ENCODE data around the gene LIF.
"Not testable (repeated sequence)": the region's sequence is repeated elsewhere in the genome, so short reads cannot be mapped to it uniquely, and the experiment has no call there.

The LIF gene

GRCh38 chr22:30241576-30242371 lies 4.8 kb downstream of the LIF start:
- DNase-seq (ENCODE audit: low read depth): no peak

GRCh38 chr22:30240541-30241417 lies 5.8 kb downstream of the LIF start:
- DNase-seq (ENCODE audit: low read depth): no peak

GRCh38 chr22:30239488-30240405 lies 6.8 kb downstream of the LIF start:
- DNase-seq (ENCODE audit: low read depth): no peak

DNA sequence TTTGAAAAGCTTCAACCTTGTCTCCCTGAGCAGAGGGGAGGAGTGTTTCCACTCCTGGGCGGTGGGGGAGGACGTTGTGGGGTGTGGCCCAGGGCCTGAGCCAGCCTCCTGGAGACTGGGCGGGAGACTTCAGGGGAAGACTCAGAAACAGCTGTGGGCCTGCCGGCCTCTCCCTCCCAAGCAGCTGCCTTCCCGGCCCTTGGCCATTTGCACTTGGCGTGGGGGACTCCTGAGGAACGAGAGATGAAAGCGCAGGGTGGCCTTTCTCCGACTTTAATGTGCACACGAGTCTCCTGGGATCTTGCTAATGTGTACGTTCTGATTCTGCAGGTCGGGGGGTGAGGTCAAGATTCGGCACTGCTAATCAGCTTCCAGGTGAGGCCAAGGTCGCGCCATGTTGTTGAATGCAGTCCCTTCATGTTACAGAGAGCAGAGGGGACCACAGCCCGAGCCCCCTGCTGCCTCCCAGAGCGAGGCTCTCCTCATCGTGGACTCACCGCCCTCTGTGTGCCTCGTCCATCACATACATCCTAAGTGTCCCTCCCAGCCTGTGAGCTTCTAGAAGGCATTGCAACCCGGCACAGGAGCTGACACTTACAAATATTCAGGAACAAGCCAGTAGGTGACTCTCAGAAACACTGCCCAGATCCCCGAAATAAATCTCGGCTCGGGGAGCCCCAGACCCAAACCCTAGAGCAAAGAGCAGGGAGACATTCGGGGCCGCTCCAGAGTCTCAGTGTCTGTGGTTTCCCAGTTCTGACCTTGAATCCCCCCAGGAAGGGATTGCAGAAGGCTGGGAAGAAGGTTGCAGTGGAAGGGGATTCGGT lies 7.7 kb downstream of the LIF start:
- no peak for DNase-seq (ENCODE audit: low read depth)

DNA sequence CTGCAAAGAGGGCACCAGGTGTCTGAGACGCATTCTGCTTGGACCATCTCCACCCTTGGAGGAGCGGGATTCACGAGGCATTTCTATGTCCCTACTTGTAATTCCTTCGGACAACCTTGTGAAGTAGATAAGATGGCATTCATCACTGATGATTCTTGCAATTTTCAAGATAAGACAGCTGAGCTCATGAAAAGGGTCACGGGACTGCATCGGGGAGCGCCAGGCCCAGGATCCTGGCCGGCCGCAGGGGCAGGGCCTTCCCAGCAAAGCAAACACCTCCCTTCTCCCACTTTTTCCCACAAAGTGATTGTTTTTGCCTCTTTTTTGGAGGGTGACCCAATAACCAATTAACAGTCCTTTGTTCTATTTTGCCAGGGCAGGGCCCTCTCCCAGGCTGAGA lies 8.4 kb downstream of the LIF start:
- DNase-seq (ENCODE audit: low read depth): no peak

DNA sequence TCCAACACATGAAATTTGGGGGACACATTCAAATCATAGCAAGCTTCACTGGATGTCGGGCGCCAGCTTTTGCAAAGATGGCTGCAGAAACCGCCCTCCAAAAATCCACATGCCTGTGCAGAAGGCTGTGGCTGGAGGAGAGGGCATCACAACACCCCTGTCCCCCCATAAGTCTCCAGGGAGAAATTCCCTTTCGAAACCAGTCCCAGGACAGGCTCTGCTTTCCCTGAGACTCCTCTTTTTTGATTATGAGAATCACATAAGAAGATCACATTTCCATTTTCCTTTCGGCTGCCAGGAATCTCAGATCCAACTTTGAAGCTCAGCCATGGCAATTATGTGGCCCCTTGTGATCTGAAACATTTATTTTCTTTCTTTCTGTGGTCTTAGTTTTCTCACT lies 9.7 kb downstream of the LIF start:
- DNase-seq (ENCODE audit: low read depth): no peak

GRCh38 chr22:30235687-30236170 lies 10.8 kb downstream of the LIF start:
- DNase-seq (ENCODE audit: low read depth): no peak

DNA sequence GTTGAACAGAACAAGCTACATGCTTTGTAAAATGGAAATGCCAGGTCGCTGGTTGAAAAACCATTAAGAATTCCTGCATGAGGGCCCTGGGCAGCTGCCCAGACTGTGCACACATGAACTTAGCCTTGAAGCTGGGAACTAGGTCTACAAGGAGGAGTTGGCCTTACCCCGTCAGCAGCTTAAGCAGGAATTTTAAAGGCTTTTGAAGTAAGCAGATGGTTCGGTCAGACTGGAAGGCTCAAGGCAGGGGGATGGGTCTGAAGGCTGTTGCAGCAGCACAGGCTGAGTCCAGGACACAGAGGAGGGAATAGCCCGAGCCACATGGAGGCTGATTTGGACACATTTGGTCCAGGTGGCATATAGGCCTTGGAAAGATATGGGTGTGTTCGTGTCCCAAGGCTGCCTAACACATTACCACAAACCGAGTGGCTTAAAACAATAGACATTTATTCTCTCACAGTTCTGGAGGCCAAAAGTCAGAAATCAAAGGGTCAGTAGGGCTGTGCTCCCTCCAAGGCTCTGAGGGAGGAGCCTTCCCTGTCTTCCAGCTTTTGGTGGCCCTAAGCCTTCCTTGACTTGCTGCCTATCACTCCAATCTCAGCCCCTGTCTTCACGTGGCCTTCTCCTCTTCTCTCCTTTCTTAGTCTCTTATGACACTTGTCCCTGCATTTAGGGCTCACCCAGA lies 11.6 kb downstream of the LIF start:
- DNase-seq (ENCODE audit: low read depth): no peak

DNA sequence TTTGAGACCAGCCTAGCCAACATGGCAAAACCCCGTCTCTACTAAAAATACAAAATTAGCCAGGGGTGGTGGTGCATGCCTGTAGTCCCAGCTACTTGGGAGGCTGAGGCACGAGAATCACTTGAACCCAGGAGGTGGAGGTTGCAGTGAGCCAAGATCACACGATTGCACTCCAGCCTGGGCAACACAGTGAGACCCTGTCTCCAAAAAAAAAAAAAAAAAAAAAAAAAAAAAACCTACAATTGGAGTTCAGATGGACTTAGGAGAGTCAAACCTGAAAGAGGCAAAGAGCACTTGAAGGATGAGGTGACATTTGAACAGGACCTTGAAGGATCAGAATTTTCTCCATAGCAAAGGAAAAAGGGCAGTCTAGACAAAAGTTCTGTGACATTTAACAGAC lies 12.2 kb downstream of the LIF start:
- not testable (repeated sequence) for DNase-seq (ENCODE audit: low read depth)

DNA sequence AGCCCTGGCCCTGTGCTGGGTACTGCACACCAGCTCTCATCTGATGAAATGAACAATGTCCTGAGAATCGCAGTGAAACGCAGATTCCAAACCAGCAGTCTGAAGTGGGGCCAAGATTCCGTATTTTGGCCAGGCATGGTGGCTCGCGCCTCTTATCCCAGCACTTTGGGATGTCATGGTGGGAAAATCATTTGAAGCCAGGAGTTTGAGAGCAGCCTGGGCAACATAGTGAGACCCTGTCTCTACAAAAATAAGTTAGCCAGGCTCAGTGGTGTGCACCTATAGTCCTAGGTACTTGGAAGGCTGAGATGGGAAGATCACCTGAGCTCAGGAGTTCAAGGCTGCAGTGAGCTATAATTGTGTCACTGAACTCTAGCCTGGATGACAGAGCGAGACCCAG lies 13.0 kb downstream of the LIF start:
- DNase-seq (ENCODE audit: low read depth): no peak

GRCh38 chr22:30232716-30233218 lies 13.8 kb downstream of the LIF start:
- DNase-seq (ENCODE audit: low read depth): no peak

DNA sequence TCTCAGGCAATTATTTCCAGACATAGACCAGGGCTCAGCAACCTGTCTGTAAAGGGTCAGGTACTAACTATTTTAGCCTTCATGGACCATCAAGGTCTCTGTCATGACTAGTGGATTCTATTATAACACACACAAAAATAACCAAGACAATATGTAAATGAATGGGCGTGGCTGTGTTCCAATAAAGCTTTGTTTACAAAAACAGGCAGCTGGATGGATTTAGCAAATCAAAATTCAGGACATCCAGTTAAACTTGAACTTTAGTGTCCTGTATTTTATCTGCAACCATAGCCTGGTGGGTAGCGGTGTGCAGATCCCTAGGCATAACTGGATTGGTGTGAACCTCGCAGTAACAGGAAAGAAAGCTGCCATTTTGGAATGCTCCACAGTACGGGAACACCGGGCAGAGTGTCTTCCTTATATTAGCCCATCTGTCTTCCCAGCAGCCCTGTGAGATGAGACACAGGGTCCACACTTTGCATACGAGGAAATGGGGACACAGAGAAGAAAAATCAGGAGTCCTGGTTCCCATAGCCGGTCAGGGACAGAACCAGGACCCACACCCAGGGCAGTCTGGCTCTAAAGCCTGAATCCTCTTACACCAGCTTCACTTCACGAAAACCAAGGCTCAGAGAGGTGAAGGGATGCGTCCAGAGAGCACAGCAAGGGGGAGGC lies 15.6 kb downstream of the LIF start:
- DNase-seq (ENCODE audit: low read depth): no peak

DNA sequence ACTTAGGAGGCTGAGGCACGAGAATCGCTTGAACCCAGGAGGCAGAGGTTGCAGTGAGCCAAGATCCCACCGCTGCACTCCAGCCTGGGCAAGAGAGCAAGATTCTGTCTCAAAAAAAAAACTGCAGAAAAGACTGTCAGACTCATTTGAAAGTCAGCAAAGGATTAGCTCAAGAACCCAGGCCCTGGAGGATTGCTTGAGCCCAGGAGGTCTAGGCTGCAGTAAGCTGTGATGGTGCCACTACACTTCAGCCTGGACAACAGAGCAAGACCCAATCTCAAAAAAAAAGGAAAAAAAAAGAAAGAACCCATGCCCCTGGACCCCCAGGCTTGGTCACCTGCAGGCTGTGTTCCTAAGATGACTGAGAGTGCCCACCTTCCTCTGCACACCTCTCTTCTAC lies 16.2 kb downstream of the LIF start:
- no peak for DNase-seq (ENCODE audit: low read depth)

GRCh38 chr22:30228509-30229359 lies 17.8 kb downstream of the LIF start:
- DNase-seq (ENCODE audit: low read depth): no peak

GRCh38 chr22:30227438-30228228 lies 18.9 kb downstream of the LIF start:
- no peak for DNase-seq (ENCODE audit: low read depth)

DNA sequence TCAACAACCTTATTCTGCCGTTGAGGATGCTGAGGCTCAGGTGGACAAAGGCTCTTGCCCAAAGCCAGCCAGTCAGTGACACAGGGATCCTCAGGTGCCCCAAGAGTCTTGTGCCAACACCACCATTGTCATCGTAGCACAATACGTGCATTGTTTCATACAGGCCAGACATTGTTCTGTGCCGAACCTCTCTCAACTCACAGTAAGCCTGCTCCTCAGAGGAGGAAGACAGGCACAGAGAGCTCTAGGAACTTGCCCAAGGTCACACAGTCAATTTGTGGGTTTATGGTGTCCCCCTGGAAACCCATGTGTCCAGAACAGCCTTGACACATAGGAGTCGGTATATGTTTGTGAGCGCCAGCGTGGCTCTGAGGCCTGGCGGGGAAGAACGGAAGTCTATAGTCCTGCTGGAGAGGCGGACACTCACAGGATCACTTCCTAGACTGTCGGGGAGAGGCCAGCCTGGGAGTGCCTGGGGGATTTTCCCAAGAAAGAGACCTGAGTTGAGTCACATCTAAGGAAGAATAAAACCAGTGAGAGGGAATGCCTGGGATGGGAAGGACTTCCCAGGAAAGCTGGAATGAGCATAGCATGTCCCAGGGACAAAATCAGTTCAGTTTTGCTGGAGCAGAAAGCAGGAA lies 20.2 kb downstream of the LIF start:
- DNase-seq (ENCODE audit: low read depth): no peak

DNA sequence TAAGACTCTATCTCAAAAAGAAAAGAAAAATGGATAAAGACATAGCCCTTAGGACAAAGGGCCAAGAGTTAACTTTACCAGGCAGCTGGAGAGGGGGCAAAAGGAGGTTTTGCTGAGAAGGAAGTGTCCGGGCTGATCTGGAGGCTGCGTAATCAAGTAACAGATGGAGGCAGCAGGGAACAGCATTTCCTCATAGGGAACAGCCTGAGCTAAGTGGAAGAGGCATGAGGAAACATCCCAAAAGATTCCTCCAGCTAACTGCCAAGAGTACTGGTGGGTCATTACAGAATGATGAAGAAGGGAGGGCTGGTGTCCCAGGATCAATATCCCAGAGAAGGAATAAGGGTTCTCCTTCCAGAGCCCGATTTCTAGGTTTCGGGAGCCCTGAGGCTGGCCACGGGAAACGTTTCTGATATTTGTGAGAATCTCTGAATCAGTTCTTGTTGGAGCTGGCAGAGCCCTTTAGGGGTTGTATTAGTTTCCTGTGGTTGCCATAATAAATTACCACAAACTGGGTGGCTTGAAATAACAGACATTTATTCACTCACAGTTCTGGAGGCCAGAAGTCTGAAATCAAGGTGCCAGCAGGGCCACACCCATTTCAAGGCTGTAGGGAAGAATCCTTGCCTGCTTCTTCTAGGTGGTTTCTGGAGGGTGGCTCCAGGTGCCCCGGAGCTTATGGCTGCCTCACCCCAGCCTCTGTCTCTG lies 21.2 kb downstream of the LIF start:
- DNase-seq (ENCODE audit: low read depth): no peak
